DND-41 (cell line): ENCODE results near the gene PINLYP.

Source experiments
- CTCF ChIP-seq: IDR thresholded peaks from 2 replicates; pipeline ENCODE4 v1.5.1; 2012; ENCODE audit warnings: borderline replicate concordance, low read length, moderate library complexity, mild to moderate bottlenecking; ENCODE audit not compliant: poor library complexity, severe bottlenecking; ENCODE audit errors: extremely low read depth
- EZH2 ChIP-seq: IDR thresholded peaks from 3 replicates; pipeline ENCODE4 v1.6.1; 2012; ENCODE audit warnings: borderline replicate concordance, low read depth, mild to moderate bottlenecking, moderate library complexity, low read length, inconsistent platforms; ENCODE audit not compliant: severe bottlenecking

- TF ChIP-seq CTCF (no peak), EZH2 (no peak)
Measured at GRCh38 chr19:43612374-43612773, 36.8 kb downstream of the PINLYP start.
